HUES48 (cell line): Measurements from ENCODE around the gene TMEM205.
"Not testable (repeated sequence)": the region's sequence is repeated elsewhere in the genome, so short reads cannot be mapped to it uniquely, and the experiment has no call there.

Experiments
- H3K27ac ChIP-seq: one replicate; pipeline ENCODE4 v1.7.0; 2013; ENCODE audit warnings: low read depth, low read length, inconsistent platforms
- H3K27me3 ChIP-seq: 2 replicates; pipeline ENCODE4 v1.6.1; 2013; ENCODE audit warnings: mild to moderate bottlenecking, low read length; ENCODE audit not compliant: control insufficient read depth, insufficient read depth
- H3K36me3 ChIP-seq: 2 replicates; pipeline ENCODE4 v1.6.1; 2013; ENCODE audit warnings: low read length; ENCODE audit not compliant: control insufficient read depth, insufficient read depth
- H3K4me1 ChIP-seq: 2 replicates; pipeline ENCODE4 v1.6.1; 2013; ENCODE audit warnings: mild to moderate bottlenecking, low read length; ENCODE audit not compliant: control insufficient read depth, insufficient read depth
- H3K4me3 ChIP-seq: 2 replicates; pipeline ENCODE4 v1.5.1; 2013; ENCODE audit warnings: mild to moderate bottlenecking, low read depth, low read length
- H3K9ac ChIP-seq: 2 replicates; pipeline ENCODE4 v1.6.1; 2013; ENCODE audit warnings: mild to moderate bottlenecking, low read depth, low read length, moderate library complexity
- H3K9me3 ChIP-seq: 2 replicates; pipeline ENCODE4 v1.6.1; 2013; ENCODE audit warnings: low read length; ENCODE audit not compliant: control insufficient read depth, insufficient read depth

Gene TMEM205

DNA sequence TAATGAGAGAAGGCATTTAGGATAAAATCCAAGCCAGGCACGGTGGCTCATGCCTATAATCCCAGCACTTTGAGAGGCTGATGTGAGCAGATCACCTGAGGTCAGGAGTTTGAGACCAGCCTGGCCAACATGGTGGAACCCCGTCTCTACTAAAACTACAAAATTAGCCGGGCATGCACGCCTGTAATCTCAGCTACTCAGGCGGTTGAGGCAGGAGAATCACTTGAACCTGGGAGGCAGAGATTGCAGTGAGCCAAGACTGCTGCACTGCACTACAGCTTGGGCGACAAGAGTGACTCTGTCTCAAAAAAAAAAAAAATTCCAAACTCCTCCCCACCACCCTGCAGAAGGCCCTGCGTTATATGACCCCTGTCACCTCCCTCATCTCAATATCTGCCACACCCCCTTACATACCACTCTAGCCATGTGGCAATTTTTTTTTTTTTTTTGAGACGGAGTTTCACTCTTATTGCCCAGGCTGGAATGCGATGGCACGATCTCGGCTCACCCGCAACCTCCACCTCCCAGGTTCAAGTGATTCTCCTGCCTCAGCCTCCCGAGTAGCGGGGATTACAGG lies 33.3 kb upstream of the TMEM205 start:
- H3K27me3 ChIP-seq, H3K4me1 ChIP-seq, H3K9ac ChIP-seq, H3K27ac ChIP-seq, H3K9me3 ChIP-seq, H3K4me3 ChIP-seq: not testable (repeated sequence)
- H3K36me3 ChIP-seq, result peaks cover 13% of the 10 kb centered on the region

GRCh38 chr19:11378319-11379189 lies 32.5 kb upstream of the TMEM205 start:
- H3K4me1 ChIP-seq, result peaks cover 8% of the 10 kb centered on the region
- no peak overlapping the region for H3K27ac ChIP-seq
- no peaks in the 10 kb centered on the region for H3K9me3 ChIP-seq
- no peak overlapping the region for H3K4me3 ChIP-seq
- no peak overlapping the region for H3K9ac ChIP-seq
- H3K27me3 ChIP-seq, result no peaks in the 10 kb centered on the region
- H3K36me3 ChIP-seq, result peaks cover 13% of the 10 kb centered on the region

DNA sequence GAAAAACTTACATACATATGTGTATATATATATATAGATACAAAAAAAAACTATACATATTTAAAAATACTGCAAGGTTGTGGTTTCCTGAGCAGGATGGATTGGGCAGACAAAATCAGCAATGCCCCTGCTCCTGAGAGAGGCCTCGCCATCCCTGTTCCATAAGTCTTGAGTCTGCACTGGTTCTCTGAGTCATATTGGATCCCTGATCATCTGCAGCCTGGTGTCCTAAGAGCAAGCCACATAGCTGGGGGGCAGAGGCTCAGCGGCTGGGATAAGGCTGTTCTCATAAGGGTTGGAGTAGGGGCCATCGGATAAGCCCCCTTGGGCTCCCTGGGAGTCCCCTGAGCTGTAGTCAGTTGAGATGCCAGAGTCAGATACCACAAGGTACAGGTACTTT lies 31.7 kb upstream of the TMEM205 start:
- H3K4me1 ChIP-seq, result peaks cover 8% of the 10 kb centered on the region
- no peak overlapping the region for H3K9ac ChIP-seq
- H3K27me3 ChIP-seq, result no peaks in the 10 kb centered on the region
- H3K36me3 ChIP-seq, result peaks cover 13% of the 10 kb centered on the region
- H3K27ac ChIP-seq, result no peak overlapping the region
- H3K4me3 ChIP-seq, result no peak overlapping the region
- H3K9me3 ChIP-seq, result no peaks in the 10 kb centered on the region

- Histone ChIP-seq H3K4me3 (no peak overlapping the region), H3K36me3 (peaks cover 13% of the 10 kb centered on the region), H3K4me1 (peaks cover 8% of the 10 kb centered on the region), H3K27ac (no peak overlapping the region), H3K27me3 (no peaks in the 10 kb centered on the region), H3K9ac (no peak overlapping the region), H3K9me3 (no peaks in the 10 kb centered on the region)
Observed at GRCh38 chr19:11377237-11377636, 31.2 kb upstream of the TMEM205 start.

DNA sequence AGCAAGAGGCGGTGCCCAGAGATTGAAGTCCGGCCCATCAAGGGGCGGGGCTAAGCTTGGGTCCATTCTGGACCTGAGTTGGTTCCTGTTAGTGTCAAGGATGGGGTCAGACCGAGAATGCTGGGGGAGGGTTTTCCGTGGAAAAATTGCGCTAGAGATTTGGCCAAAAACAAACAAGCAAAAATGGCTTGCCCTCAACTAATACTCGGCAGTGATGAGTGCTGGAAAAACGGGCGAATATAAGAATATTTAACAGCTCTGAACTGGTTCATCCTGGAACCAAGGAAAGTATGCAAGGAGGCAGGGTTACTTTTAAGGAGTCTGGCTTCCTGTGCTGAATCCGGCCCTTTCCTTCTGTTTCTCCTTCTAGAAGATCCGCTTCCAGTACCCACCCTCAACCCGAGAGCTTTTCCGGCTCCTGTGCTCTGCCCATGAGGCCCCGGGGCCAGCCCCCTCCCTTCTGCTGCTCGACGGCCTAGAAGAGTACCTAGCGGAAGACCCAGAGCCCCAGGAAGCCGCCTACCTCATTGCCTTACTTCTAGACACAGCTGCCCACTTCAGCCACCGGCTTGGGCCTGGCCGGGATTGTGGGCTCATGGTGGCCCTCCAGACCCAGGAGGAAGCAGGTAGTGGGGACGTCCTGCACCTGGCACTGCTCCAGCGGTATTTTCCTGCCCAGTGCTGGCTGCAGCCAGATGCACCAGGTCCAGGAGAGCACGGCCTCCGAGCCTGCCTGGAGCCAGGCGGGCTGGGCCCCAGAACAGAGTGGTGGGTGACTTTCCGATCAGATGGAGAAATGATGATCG lies 29.3 kb upstream of the TMEM205 start:
- Histone ChIP-seq H3K27me3 (no peaks in the 10 kb centered on the region), H3K4me1 (peaks cover 8% of the 10 kb centered on the region), H3K9me3 (no peaks in the 10 kb centered on the region), H3K36me3 (peaks cover 13% of the 10 kb centered on the region), H3K9ac (no peak overlapping the region), H3K27ac (peak overlapping the region; percentile 79), H3K4me3 (peak overlapping the region; percentile 84)

GRCh38 chr19:11374433-11375142 lies 28.5 kb upstream of the TMEM205 start, which contains the start of gene SWSAP1:
Gene SWSAP1 (plus strand): TSS chr19:11374666. CDS start chr19:11374681, 15 bp downstream.
- peak within 1 kb of the TSS; percentile 84 for H3K4me3 ChIP-seq
- H3K36me3 ChIP-seq, result peaks cover 13% of the 10 kb centered on the region
- H3K4me1 ChIP-seq, result peaks cover 8% of the 10 kb centered on the region
- no peaks in the 10 kb centered on the region for H3K27me3 ChIP-seq
- H3K27ac ChIP-seq, result peak within 1 kb of the TSS; percentile 97
- no peaks in the 10 kb centered on the region for H3K9me3 ChIP-seq
- H3K9ac ChIP-seq, result peak within 1 kb of the TSS; percentile 94

GRCh38 chr19:11373885-11374432 lies 27.9 kb upstream of the TMEM205 start:
- peak overlapping the region; percentile 97 for H3K27ac ChIP-seq
- H3K27me3 ChIP-seq, result no peaks in the 10 kb centered on the region
- no peaks in the 10 kb centered on the region for H3K9me3 ChIP-seq
- H3K4me3 ChIP-seq, result peak overlapping the region; percentile 84
- H3K36me3 ChIP-seq, result peaks cover 17% of the 10 kb centered on the region
- peaks cover 8% of the 10 kb centered on the region for H3K4me1 ChIP-seq
- H3K9ac ChIP-seq, result no peak overlapping the region

DNA sequence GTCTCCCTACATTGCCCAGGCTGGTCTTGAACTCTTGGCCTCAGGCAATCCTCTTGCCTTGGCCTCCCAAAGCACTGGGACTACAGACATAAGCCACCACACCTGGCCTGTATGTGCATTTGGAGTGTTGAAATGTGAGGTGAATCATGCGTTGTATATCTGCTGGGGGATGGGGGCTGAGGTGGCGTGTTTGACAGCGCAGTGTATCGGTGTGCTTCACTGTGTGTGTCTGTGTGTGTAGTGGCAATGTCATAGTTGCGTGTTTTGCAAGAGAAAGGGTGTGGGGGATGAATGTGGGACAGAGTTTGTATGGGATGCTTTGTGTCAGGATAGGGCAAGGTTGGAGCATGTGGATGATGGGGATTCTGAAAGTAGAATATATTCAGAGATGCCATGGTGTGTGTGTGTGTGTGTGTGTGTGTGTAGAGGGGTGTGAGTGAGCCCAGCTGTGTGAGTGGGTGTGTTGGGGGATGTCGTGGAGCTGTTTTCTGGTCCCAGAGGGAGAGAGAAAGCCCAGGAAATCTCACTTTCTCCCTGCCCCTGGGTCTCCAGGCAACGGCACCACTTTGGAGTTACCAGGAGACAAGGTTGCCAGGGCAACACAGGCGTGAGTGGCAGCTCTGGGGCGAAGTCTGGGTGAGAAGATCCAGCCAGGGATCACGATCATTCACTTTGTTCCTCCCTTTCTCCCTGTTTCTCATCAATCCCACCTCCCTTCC lies 27.3 kb upstream of the TMEM205 start:
- Histone ChIP-seq H3K9ac (no peak overlapping the region), H3K36me3 (peaks cover 20% of the 10 kb centered on the region), H3K9me3 (no peaks in the 10 kb centered on the region), H3K27me3 (no peaks in the 10 kb centered on the region), H3K27ac (no peak overlapping the region), H3K4me3 (no peak overlapping the region), H3K4me1 (peaks cover 8% of the 10 kb centered on the region)

GRCh38 chr19:11370744-11371143 lies 24.7 kb upstream of the TMEM205 start:
- no peak overlapping the region for H3K4me3 ChIP-seq
- no peaks in the 10 kb centered on the region for H3K27me3 ChIP-seq
- no peak overlapping the region for H3K9ac ChIP-seq
- no peaks in the 10 kb centered on the region for H3K9me3 ChIP-seq
- no peak overlapping the region for H3K27ac ChIP-seq
- H3K36me3 ChIP-seq, result peaks cover 12% of the 10 kb centered on the region
- peaks cover 8% of the 10 kb centered on the region for H3K4me1 ChIP-seq

GRCh38 chr19:11367528-11367927 lies 21.5 kb upstream of the TMEM205 start:
- H3K27ac ChIP-seq, result no peak overlapping the region
- H3K36me3 ChIP-seq, result peaks cover 12% of the 10 kb centered on the region
- H3K27me3 ChIP-seq, result no peaks in the 10 kb centered on the region
- no peak overlapping the region for H3K4me3 ChIP-seq
- H3K9ac ChIP-seq, result no peak overlapping the region
- no peaks in the 10 kb centered on the region for H3K9me3 ChIP-seq
- no peaks in the 10 kb centered on the region for H3K4me1 ChIP-seq
